Colonic mucosa (tissue), 4 donors: Measurements from ENCODE around the gene COX6B2. TPM values are rescaled to one million over a fixed set of nuclear protein-coding genes. Genes with fewer than 3 reads are reported as not detected.
A peak's percentile ranks its signal among the peaks of the same experiment; 100 is the strongest.

Source experiments
- DNase-seq: peaks from one replicate; pipeline ENCODE4 v3.0.0-alpha.2; 2020
- H3K27ac ChIP-seq: fragments of 200-600 bp; one replicate; pipeline ENCODE4 v1.8.0; 2021
- H3K27me3 ChIP-seq: fragments of 200-600 bp; one replicate; pipeline ENCODE4 v1.8.0; 2021
- H3K36me3 ChIP-seq: fragments of 200-600 bp; one replicate; pipeline ENCODE4 v1.8.0; 2021
- H3K4me1 ChIP-seq: fragments of 200-600 bp; one replicate; pipeline ENCODE4 v1.8.0; 2021; ENCODE audit warnings: mild to moderate bottlenecking
- H3K4me3 ChIP-seq: fragments of 200-600 bp; one replicate; pipeline ENCODE4 v1.8.0; 2021
- H3K9ac ChIP-seq, 2 donors: one replicate each; pipeline ENCODE4 v1.7.0; 2013; ENCODE audit warnings: control low read depth in 2 of 2, low read depth in 2 of 2, low read length in 2 of 2
- H3K9me3 ChIP-seq: fragments of 200-600 bp; one replicate; pipeline ENCODE4 v1.8.0; 2021
- CTCF ChIP-seq: fragments of 200-600 bp; IDR thresholded peaks from one replicate; pipeline ENCODE4 v1.8.0; 2022; ENCODE audit warnings: antibody characterized with exemption, mild to moderate bottlenecking
- intact Hi-C: fragments of 100-400 bp; cut with DNase I; formaldehyde crosslinking; loops from one replicate; pipeline ENCODE4 v1.14.1; 2022
- total RNA-seq, 2 donors: library from RNA; stranded (reverse); fragmentation: NEBNext Ultra II Directional in 1 of 2; extraction: Animal tissue kit (Norgen Biotek cat#: 25700) in 1 of 2; gene quantifications; one replicate each; pipeline ENCODE4 v1.2.1, GENCODE V29; 2021
- donor health status: healthy.
- donor health status: DM: no; HTN: no; CAD: no.
- donor health status: DM: no; HTN: no; CAD: no.

The COX6B2 gene
- total RNA-seq, 2 donors from 2014 or later = 12.9 to 15.2 TPM

- no peak for TF ChIP-seq CTCF
- peaks cover 48% of the 10 kb centered on the region for H3K27me3 ChIP-seq
- H3K4me1 ChIP-seq = peaks cover 4% of the 10 kb centered on the region
- intact Hi-C loops = no loop called here
- no peak for DNase-seq
- no peaks in the 10 kb centered on the region for H3K9me3 ChIP-seq
- no peak overlapping the region for H3K4me3 ChIP-seq
- no peaks in the 10 kb centered on the region for H3K36me3 ChIP-seq
- no peak overlapping the region for H3K9ac ChIP-seq
- no peak overlapping the region for H3K27ac ChIP-seq
Measured at GRCh38 chr19:55373306-55373992, 18.9 kb upstream of the COX6B2 start.

DNA sequence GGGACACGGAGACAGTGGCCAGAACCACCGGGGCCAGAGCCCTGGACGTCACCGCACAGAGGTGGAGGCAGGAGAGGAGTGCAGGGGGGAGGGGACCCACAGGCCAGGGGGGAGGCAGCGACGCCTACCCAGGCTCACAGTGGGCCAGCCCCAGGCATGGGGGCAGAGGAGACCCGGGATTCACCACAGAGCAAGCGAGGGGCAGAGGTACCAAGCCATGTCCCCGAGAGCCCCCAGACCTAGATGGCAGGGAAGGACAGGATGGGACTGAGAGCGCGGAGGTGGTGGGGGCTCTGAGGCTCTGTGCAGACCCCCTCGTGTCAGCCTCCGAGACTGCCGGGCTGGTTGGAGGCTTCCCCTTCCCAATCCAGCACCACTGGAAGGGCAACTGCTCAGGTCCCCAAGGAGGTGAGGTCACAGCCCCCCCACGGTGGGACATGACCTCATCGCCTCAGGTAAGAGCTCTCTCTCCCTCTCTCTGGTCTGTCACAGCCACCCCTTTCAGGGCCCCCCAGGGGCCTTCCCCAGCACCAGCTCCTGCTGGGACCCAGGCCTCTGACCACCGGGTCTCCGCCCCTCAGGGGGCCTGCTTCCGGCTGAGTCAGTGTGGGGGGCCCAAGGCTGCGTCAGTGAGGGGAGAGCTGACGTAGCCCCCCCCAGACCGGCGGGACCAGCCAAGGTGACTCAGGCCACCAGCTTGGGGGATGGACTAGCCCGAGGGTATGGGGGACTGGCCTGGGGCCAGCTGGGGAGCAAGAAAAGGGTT lies 18.0 kb upstream of the COX6B2 start:
- H3K4me3 ChIP-seq = no peak overlapping the region
- no peak overlapping the region for H3K9ac ChIP-seq
- DNase-seq = no peak
- H3K9me3 ChIP-seq = no peaks in the 10 kb centered on the region
- H3K27ac ChIP-seq = no peak overlapping the region
- peaks cover 4% of the 10 kb centered on the region for H3K4me1 ChIP-seq
- TF ChIP-seq CTCF = no peak
- H3K36me3 ChIP-seq = no peaks in the 10 kb centered on the region
- H3K27me3 ChIP-seq = peaks cover 53% of the 10 kb centered on the region
- intact Hi-C loops = no loop called here

DNA sequence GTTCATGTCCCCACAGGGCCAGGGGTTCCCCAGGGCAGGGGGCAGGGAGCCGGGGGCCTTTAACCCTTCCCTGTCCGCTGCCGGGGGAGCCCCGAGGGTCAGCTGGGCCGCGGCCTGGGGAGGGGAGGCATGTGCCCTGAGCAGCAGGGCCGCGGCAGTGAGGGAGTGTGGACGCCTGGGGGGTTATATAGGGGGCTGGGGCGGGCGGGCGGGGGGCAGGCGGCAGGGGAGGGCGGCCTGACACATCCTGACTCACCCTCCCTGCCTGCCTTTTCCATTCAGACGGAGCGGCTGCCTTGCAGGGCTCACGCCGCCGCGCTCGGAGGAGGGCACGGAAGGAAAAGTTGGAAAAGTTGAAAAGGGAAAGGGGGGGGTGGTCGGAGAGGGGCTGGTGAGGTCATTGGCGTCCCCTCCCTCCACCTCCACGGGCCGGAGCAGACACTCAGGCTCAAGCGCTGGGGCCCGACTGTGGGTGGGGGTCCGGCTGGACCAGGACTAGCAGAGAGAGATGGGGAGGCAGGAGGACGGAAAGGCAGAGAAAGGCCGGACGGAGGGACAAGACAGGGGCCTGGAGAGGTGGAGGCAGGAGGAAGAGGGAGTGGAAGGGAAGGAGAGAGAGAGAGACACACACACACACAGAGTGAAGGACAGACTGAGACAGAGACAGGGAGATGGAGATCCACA lies 15.9 kb upstream of the COX6B2 start, which contains the start of gene IL11:
IL11 (minus strand) TSS at position 159 of the 684 bp plus-strand sequence; CDS start at position 6, 153 bp downstream.
- TF ChIP-seq CTCF = no peak
- Histone ChIP-seq H3K27ac (no peak within 1 kb of the TSS), H3K36me3 (no peaks in the 10 kb centered on the region), H3K27me3 (peaks cover 53% of the 10 kb centered on the region), H3K9ac (no peak within 1 kb of the TSS), H3K9me3 (no peaks in the 10 kb centered on the region), H3K4me1 (peaks cover 4% of the 10 kb centered on the region), H3K4me3 (peak within 1 kb of the TSS; percentile 17)
- DNase-seq = no peak
- intact Hi-C loops = no loop called here

- no peak for DNase-seq
- intact Hi-C loops = no loop called here
Measured at GRCh38 chr19:55369653-55370304, 15.3 kb upstream of the COX6B2 start.

More at GRCh38 chr19:55369653-55370304, 15.3 kb upstream of the COX6B2 start:
- Histone ChIP-seq H3K27ac (no peak overlapping the region), H3K9me3 (no peaks in the 10 kb centered on the region), H3K4me1 (peaks cover 4% of the 10 kb centered on the region), H3K4me3 (peak overlapping the region; percentile 17), H3K36me3 (no peaks in the 10 kb centered on the region), H3K27me3 (peaks cover 53% of the 10 kb centered on the region), H3K9ac (no peak overlapping the region)
- no peak for TF ChIP-seq CTCF
